Gastrocnemius medialis (tissue), 4 donors: ENCODE measurements around the gene PGLYRP3. TPM values are rescaled to one million over a fixed set of nuclear protein-coding genes. Genes with fewer than 3 reads are reported as not detected.

Experiments
- ATAC-seq, 2 donors: fragments of 150-250 bp; one replicate each; pipeline ENCODE4 v1.9.1; 2016
- DNase-seq, 2 donors: peaks; one replicate each; pipeline ENCODE4 v3.0.0-alpha.2; 2019
- H3K27ac ChIP-seq, 4 donors: fragments of 200-600 bp; sonication (generic); 1 replicate in 1 of 4; 2 replicates in 3 of 4; pipeline ENCODE4 v1.5.1; 2016 to 2018; ENCODE audit warnings: mild to moderate bottlenecking in 2 of 4, moderate library complexity in 1 of 4
- H3K27me3 ChIP-seq, 3 donors: fragments of 200-600 bp; sonication (generic) in 2 of 3; 1 replicate in 1 of 3; 2 replicates in 2 of 3; pipeline versions ENCODE4 v1.5.1 to v1.6.0; 2016 to 2019; ENCODE audit warnings: mild to moderate bottlenecking in 1 of 3, moderate library complexity in 1 of 3
- H3K36me3 ChIP-seq, 2 donors: fragments of 200-600 bp; sonication (generic) in 1 of 2; one replicate each; pipeline ENCODE4 v1.5.1; 2017 to 2018
- H3K4me1 ChIP-seq, 2 donors: fragments of 200-600 bp; sonication (generic) in 1 of 2; one replicate each; pipeline ENCODE4 v1.5.1; 2016 to 2017; ENCODE audit warnings: mild to moderate bottlenecking in 2 of 2
- H3K4me3 ChIP-seq, 4 donors: fragments of 200-600 bp; sonication (generic) in 3 of 4; 1 replicate in 1 of 4; 2 replicates in 3 of 4; pipeline ENCODE4 v1.5.1; 2016 to 2019; ENCODE audit warnings: mild to moderate bottlenecking in 2 of 4
- H3K9me3 ChIP-seq, 3 donors: fragments of 200-600 bp; sonication (generic) in 2 of 3; 1 replicate in 1 of 3; 2 replicates in 2 of 3; pipeline ENCODE4 v1.5.1; 2016 to 2019
- CTCF ChIP-seq, 5 experiments: fragments of 450-650 bp in 3 of 5; fragments of 200-600 bp in 2 of 5; sonication (generic) in 2 of 5; IDR thresholded peaks in 4 of 5; conservative IDR thresholded peaks in 1 of 5; 1 replicate in 4 of 5; 2 replicates in 1 of 5; pipeline ENCODE4 v1.5.1; 2016 to 2019; ENCODE audit warnings: antibody characterized with exemption in 5 of 5, mild to moderate bottlenecking in 3 of 5, moderate library complexity in 3 of 5
- POLR2A ChIP-seq, 2 donors: fragments of 450-650 bp; IDR thresholded peaks; one replicate each; pipeline ENCODE4 v1.6.1; 2017; ENCODE audit warnings: antibody characterized with exemption in 2 of 2, mild to moderate bottlenecking in 2 of 2, moderate library complexity in 2 of 2
- in situ Hi-C, 4 donors: fragments of 200-750 bp; cut with MboI; loops; one replicate each; pipeline versions ENCODE4 v1.15.0 to v1.8.0; 2017; ENCODE audit warnings: low sequenced_read_pairs in 4 of 4
- intact Hi-C: fragments of 100-400 bp; cut with DNase I; formaldehyde crosslinking; loops from one replicate; pipeline ENCODE4 v1.15.1; 2023; ENCODE audit warnings: low total_unique reads
- total RNA-seq, 4 donors: library from RNA; depleted of rRNA; stranded (reverse); fragments of >200 nt; gene quantifications; one replicate each; pipeline versions ENCODE4 v1.1.0 to v1.2.3, GENCODE V29; 2016

Gene PGLYRP3
- not detected for total RNA-seq

GRCh38 chr1:153312570-153313186 lies at the start of gene PGLYRP3:
TSS of gene PGLYRP3 (minus strand) at chr1:153312952. CDS start at chr1:153310665, 2,287 bp downstream.
- Histone ChIP-seq H3K9me3 (no peaks in the 10 kb centered on the region), H3K27me3 (no peaks in the 10 kb centered on the region), H3K36me3 (no peaks in the 10 kb centered on the region), H3K27ac (no peak within 1 kb of the TSS), H3K4me3 (no peak within 1 kb of the TSS), H3K4me1 (no peaks in the 10 kb centered on the region)
- no peak for DNase-seq
- in situ Hi-C loops: no loop called here
- intact Hi-C loops: no loop called here
- ATAC-seq: no peak
- TF ChIP-seq CTCF (IDR thresholded peaks at IDR 0.05 in 4 of 5, conservative IDR thresholded peaks at IDR 0.05 in 1 of 5): no peak
- TF ChIP-seq POLR2A (IDR thresholded peaks at IDR 0.05): no peak

GRCh38 chr1:153362187-153362775 lies 49.5 kb upstream of the PGLYRP3 start:
- in situ Hi-C loops (loop anchor here in 2 of 4 donors (25.0 kb wide), 2 partner anchors 375 to 650 kb away; partner anchors contain the start of gene INTS3 (in 1 of the 2)), intact Hi-C loops (no loop called here)
- DNase-seq: no peak
- Histone ChIP-seq H3K27me3 (no peaks in the 10 kb centered on the region), H3K9me3 (no peaks in the 10 kb centered on the region), H3K4me3 (no peak overlapping the region), H3K4me1 (peaks cover 5 to 23% of the 10 kb centered on the region in 2 donors), H3K36me3 (no peaks in the 10 kb centered on the region), H3K27ac (no peak overlapping the region)
- no peak for ATAC-seq
- TF ChIP-seq CTCF (IDR thresholded peaks at IDR 0.05 in 4 of 5, conservative IDR thresholded peaks at IDR 0.05 in 1 of 5): no peak
- no peak for TF ChIP-seq POLR2A (IDR thresholded peaks at IDR 0.05)

GRCh38 chr1:153361480-153362109 lies 48.8 kb upstream of the PGLYRP3 start:
- in situ Hi-C loops (loop anchor here in 2 of 4 donors (25.0 kb wide), 2 partner anchors 376 to 651 kb away; partner anchors contain the start of gene INTS3 (in 1 of the 2)), intact Hi-C loops (no loop called here)
- no peaks in the 10 kb centered on the region for H3K27me3 ChIP-seq
- ATAC-seq (no peak), DNase-seq (no peak)
- no peak overlapping the region for H3K4me3 ChIP-seq
- TF ChIP-seq POLR2A (IDR thresholded peaks at IDR 0.05) (no peak), CTCF (IDR thresholded peaks at IDR 0.05 in 4 of 5, conservative IDR thresholded peaks at IDR 0.05 in 1 of 5) (no peak)
- peaks cover 5 to 26% of the 10 kb centered on the region in 2 donors for H3K4me1 ChIP-seq
- no peak overlapping the region for H3K27ac ChIP-seq
- H3K36me3 ChIP-seq: no peaks in the 10 kb centered on the region
- no peaks in the 10 kb centered on the region for H3K9me3 ChIP-seq

- Histone ChIP-seq H3K27ac (peak overlapping the region in 1 of 4 donors; percentile 37), H3K36me3 (no peaks in the 10 kb centered on the region), H3K27me3 (no peaks in the 10 kb centered on the region), H3K4me3 (no peak overlapping the region), H3K4me1 (peaks cover 5 to 26% of the 10 kb centered on the region in 2 donors), H3K9me3 (no peaks in the 10 kb centered on the region)
- in situ Hi-C loops: loop anchor here in 2 of 4 donors (25.0 kb wide), 2 partner anchors 376 to 651 kb away; partner anchors contain the start of gene INTS3 (in 1 of the 2)
- no peak for TF ChIP-seq POLR2A (IDR thresholded peaks at IDR 0.05)
- no peak for TF ChIP-seq CTCF (IDR thresholded peaks at IDR 0.05 in 4 of 5, conservative IDR thresholded peaks at IDR 0.05 in 1 of 5)
- intact Hi-C loops: no loop called here
- no peak for ATAC-seq
- no peak for DNase-seq
Observed at GRCh38 chr1:153360592-153361479, 48.1 kb upstream of the PGLYRP3 start.
